ENCODE measurements around the gene ACADVL. TPM values are rescaled to one million over a fixed set of nuclear protein-coding genes. Genes with fewer than 3 reads are reported as not detected.
A peak's percentile ranks its signal among the peaks of the same experiment; 100 is the strongest.

The ACADVL gene
- total RNA-seq, 6 experiments from 2014 or later, result 640 to 1,849 (median 1,071) TPM

DNA sequence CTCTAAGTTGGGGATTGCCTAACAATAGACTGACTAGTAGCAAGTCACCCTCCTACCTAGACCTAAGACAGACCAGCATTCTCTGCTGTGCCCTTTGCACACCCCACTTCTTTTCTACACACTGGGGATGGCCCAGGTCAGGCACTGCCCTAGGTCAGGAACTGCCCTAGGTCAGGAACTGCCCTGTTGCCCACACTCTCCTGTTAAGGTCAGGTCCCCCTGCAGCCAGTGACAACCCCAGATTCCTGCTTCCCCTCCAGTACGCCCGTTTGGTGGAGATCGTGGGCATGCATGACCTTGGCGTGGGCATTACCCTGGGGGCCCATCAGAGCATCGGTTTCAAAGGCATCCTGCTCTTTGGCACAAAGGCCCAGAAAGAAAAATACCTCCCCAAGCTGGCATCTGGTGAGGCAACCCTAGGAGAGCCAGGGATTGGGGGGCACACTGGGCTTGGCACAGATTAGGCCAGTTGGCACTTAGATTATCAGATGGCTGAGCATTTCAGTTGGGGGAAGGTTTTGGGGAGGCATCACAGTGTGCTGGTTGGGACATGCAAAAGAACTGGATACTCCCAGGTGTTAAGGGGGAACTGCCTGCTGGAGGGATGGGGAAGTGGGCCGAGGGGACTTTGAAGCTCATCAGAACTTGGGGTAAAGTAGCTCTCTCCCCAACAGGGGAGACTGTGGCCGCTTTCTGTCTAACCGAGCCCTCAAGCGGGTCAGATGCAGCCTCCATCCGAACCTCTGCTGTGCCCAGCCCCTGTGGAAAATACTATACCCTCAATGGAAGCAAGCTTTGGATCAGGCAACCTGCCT lies 1.7 kb downstream of the ACADVL start:
- H3K4me1 ChIP-seq, result peaks cover 0 to 39% (median 10%) of the 10 kb centered on the region in 4 donors
- peak in 1 of 3 donors; percentile 17 for DNase-seq
- H3K27ac ChIP-seq, result peak overlapping the region; percentile 94 to 100 (median 96)
- H3K4me3 ChIP-seq, result peak overlapping the region; percentile 76 to 99 (median 85)
- peak in 1 of 4 donors; percentile 7 for ATAC-seq
- TF ChIP-seq, protein P1, sequence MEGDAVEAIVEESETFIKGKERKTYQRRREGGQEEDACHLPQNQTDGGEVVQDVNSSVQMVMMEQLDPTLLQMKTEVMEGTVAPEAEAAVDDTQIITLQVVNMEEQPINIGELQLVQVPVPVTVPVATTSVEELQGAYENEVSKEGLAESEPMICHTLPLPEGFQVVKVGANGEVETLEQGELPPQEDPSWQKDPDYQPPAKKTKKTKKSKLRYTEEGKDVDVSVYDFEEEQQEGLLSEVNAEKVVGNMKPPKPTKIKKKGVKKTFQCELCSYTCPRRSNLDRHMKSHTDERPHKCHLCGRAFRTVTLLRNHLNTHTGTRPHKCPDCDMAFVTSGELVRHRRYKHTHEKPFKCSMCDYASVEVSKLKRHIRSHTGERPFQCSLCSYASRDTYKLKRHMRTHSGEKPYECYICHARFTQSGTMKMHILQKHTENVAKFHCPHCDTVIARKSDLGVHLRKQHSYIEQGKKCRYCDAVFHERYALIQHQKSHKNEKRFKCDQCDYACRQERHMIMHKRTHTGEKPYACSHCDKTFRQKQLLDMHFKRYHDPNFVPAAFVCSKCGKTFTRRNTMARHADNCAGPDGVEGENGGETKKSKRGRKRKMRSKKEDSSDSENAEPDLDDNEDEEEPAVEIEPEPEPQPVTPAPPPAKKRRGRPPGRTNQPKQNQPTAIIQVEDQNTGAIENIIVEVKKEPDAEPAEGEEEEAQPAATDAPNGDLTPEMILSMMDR (IDR thresholded peaks at IDR 0.05), result no peak
- TF ChIP-seq POLR2A (IDR thresholded peaks at IDR 0.05), result no peak
- no peaks in the 10 kb centered on the region for H3K27me3 ChIP-seq
- H3K36me3 ChIP-seq, result peaks cover 0 to 45% (median 25%) of the 10 kb centered on the region in 4 donors
- intact Hi-C loops (cut with DNase I), result no loop called here
- WGBS (ENCODE audit: insufficient coverage, low coverage, low lambda C conversion rate, missing lambda C conversion rate), result 33% methylated on average over 4 of the region's 10 CpGs
- no peaks in the 10 kb centered on the region for H3K9me3 ChIP-seq

DNA sequence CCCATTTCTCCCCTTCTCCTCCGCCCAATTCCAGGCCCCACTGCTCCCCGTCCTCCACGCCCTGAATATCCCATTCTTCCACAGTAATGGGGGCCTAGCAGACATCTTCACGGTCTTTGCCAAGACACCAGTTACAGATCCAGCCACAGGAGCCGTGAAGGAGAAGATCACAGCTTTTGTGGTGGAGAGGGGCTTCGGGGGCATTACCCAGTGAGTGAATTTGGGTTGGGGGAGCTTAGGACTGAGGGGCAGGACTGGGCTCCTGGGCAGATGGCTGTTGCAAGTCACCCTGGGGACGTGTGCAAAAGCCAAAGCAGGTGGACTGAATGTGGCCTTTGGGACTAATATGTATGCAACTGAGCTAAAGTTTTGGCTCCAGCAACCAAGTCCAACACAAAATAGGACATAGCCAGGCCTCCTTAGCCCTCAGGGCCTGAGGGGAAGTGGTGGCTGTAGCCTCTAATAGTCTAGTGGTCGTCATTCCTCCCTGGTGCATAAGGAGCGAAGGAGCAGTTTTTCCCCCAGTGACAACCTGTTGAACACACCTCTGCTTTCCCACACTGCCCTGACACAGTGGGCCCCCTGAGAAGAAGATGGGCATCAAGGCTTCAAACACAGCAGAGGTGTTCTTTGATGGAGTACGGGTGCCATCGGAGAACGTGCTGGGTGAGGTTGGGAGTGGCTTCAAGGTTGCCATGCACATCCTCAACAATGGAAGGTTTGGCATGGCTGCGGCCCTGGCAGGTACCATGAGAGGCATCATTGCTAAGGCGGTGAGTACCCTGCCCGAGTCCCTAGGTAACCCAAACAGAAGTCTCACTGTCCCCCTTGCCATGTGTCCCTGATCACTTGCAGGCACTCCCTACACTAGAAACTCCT lies 2.6 kb downstream of the ACADVL start:
- Histone ChIP-seq H3K9me3 (no peaks in the 10 kb centered on the region), H3K36me3 (peaks cover 0 to 52% (median 29%) of the 10 kb centered on the region in 4 donors), H3K4me3 (no peak overlapping the region), H3K4me1 (peaks cover 0 to 39% (median 10%) of the 10 kb centered on the region in 4 donors), H3K27me3 (no peaks in the 10 kb centered on the region), H3K27ac (no peak overlapping the region)
- TF ChIP-seq, protein P1 (IDR thresholded peaks at IDR 0.05), result no peak
- TF ChIP-seq POLR2A (IDR thresholded peaks at IDR 0.05), result no peak
- DNase-seq (peak in 1 of 3 donors; percentile 17), ATAC-seq (no peak)
- 72% methylated on average over 7 of the region's 15 CpGs for WGBS (ENCODE audit: insufficient coverage, low coverage, low lambda C conversion rate, missing lambda C conversion rate)
- intact Hi-C loops (cut with DNase I), result no loop called here

DNA sequence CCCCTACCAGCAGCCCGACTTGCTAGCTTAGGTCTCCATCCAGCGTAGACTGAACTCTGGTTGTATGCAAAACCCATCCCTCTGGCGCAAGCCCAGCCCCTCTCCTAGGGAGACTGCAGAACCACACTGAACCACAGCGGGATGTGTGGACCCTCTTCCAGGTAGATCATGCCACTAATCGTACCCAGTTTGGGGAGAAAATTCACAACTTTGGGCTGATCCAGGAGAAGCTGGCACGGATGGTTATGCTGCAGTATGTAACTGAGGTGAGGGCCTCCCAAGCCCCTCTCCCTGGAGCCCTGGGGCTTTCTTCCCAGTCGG lies 3.2 kb downstream of the ACADVL start:
- H3K27ac ChIP-seq, result no peak overlapping the region
- no peak for ATAC-seq
- peaks cover 0 to 40% (median 10%) of the 10 kb centered on the region in 4 donors for H3K4me1 ChIP-seq
- intact Hi-C loops (cut with DNase I), result no loop called here
- peak; percentile 9 for TF ChIP-seq POLR2A (IDR thresholded peaks at IDR 0.05)
- TF ChIP-seq, protein P1 (IDR thresholded peaks at IDR 0.05), result no peak
- 83% methylated on average over 1 of the region's 7 CpGs for WGBS (ENCODE audit: insufficient coverage, low coverage, low lambda C conversion rate, missing lambda C conversion rate)
- no peaks in the 10 kb centered on the region for H3K9me3 ChIP-seq
- H3K4me3 ChIP-seq, result no peak overlapping the region
- DNase-seq, result peak in 1 of 3 donors; percentile 28
- peaks cover 0 to 52% (median 30%) of the 10 kb centered on the region in 4 donors for H3K36me3 ChIP-seq
- no peaks in the 10 kb centered on the region for H3K27me3 ChIP-seq

DNA sequence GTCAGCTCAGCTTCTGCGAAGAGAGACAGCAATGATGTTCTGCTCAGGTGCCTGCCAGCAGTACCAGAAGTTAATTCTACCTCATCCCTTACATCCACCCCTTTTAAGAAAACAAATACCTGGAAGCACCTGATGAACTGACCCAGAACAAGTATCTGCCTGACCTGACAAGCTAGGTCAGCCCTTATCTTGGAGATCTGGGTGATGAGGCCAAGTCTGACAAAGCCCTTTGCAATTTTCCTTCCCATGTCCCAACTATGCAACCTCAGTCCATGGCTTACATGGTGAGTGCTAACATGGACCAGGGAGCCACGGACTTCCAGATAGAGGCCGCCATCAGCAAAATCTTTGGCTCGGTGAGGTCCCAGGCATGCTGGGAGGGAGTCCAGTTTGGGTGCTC lies 3.6 kb downstream of the ACADVL start:
- no peak overlapping the region for H3K4me3 ChIP-seq
- 43% methylated on average over 3 of the region's 4 CpGs for WGBS (ENCODE audit: insufficient coverage, low coverage, low lambda C conversion rate, missing lambda C conversion rate)
- DNase-seq, result no peak
- H3K27me3 ChIP-seq, result no peaks in the 10 kb centered on the region
- TF ChIP-seq, protein P1 (IDR thresholded peaks at IDR 0.05), result no peak
- TF ChIP-seq POLR2A (IDR thresholded peaks at IDR 0.05), result no peak
- no peak overlapping the region for H3K27ac ChIP-seq
- intact Hi-C loops (cut with DNase I), result no loop called here
- ATAC-seq, result no peak
- H3K9me3 ChIP-seq, result no peaks in the 10 kb centered on the region
- H3K36me3 ChIP-seq, result peaks cover 0 to 52% (median 30%) of the 10 kb centered on the region in 4 donors
- H3K4me1 ChIP-seq, result peaks cover 0 to 44% (median 10%) of the 10 kb centered on the region in 4 donors

Measured in right lobe of liver (tissue), 6 donors.